CD14-positive monocyte (primary cell): ENCODE results near the gene CYP2A6. TPM values are rescaled to one million over a fixed set of nuclear protein-coding genes. Genes with fewer than 3 reads are reported as not detected.
"Not testable (repeated sequence)": the region's sequence is repeated elsewhere in the genome, so short reads cannot be mapped to it uniquely, and the experiment has no call there.

Experiments
- DNase-seq, 3 donors: peaks; one replicate each; pipeline ENCODE4 v3.0.0-alpha.2; 2011 to 2022
- H2AFZ ChIP-seq: 2 replicates; pipeline ENCODE4 v1.6.0; 2012; ENCODE audit warnings: mild to moderate bottlenecking, low read depth, low read length, inconsistent platforms; ENCODE audit not compliant: insufficient read depth, poor library complexity, severe bottlenecking
- H3K27ac ChIP-seq, 2 donors: 1 replicate in 1 of 2; 2 replicates in 1 of 2; pipeline ENCODE4 v1.5.1; 2012 to 2013; ENCODE audit warnings: low read length in 2 of 2, control low read depth in 1 of 2, inconsistent platforms in 1 of 2, low read depth in 1 of 2, mild to moderate bottlenecking in 1 of 2
- H3K27me3 ChIP-seq, 2 donors: one replicate each; pipeline versions ENCODE4 v1.6.0 to v1.6.1; 2011 to 2013; ENCODE audit warnings: low read length in 2 of 2; ENCODE audit not compliant: control insufficient read depth in 2 of 2, insufficient read depth in 2 of 2
- H3K36me3 ChIP-seq, 2 donors: replicated peaks in 1 of 2; 1 replicate in 1 of 2; 2 replicates in 1 of 2; pipeline versions ENCODE4 v1.5.1 to v1.6.1; 2012 to 2013; ENCODE audit warnings: low read length in 2 of 2, control low read depth in 1 of 2, inconsistent platforms in 1 of 2, mild to moderate bottlenecking in 1 of 2; ENCODE audit not compliant: insufficient read depth in 2 of 2, control insufficient read depth in 1 of 2
- H3K4me1 ChIP-seq, 2 donors: 1 replicate in 1 of 2; 2 replicates in 1 of 2; pipeline versions ENCODE4 v1.5.1 to v1.6.1; 2012 to 2013; ENCODE audit warnings: low read length in 2 of 2, control low read depth in 1 of 2, inconsistent platforms in 1 of 2, mild to moderate bottlenecking in 1 of 2, moderate library complexity in 1 of 2; ENCODE audit not compliant: insufficient read depth in 2 of 2, control insufficient read depth in 1 of 2
- H3K4me2 ChIP-seq: replicated peaks from 2 replicates; pipeline ENCODE3; 2012; ENCODE audit warnings: low read length, moderate library complexity, mild to moderate bottlenecking; ENCODE audit not compliant: poor library complexity, severe bottlenecking; ENCODE audit errors: extremely low read depth
- H3K4me3 ChIP-seq, 3 experiments: fragments of 200-600 bp in 1 of 3; sonication (generic) in 1 of 3; replicated peaks in 1 of 3; 1 replicate in 2 of 3; 2 replicates in 1 of 3; pipeline ENCODE4 v1.5.1; 2011 to 2013; ENCODE audit warnings: low read length in 3 of 3, mild to moderate bottlenecking in 3 of 3, control low read depth in 2 of 3, low read depth in 2 of 3, inconsistent platforms in 1 of 3, moderate library complexity in 1 of 3
- H3K79me2 ChIP-seq: 2 replicates; pipeline ENCODE4 v1.6.0; 2012; ENCODE audit warnings: mild to moderate bottlenecking, control low read depth, inconsistent platforms, low read length, moderate library complexity; ENCODE audit not compliant: insufficient read depth
- H3K9ac ChIP-seq: 2 replicates; pipeline ENCODE4 v1.6.0; 2017; ENCODE audit warnings: low read length, mild to moderate bottlenecking; ENCODE audit not compliant: insufficient read depth, poor library complexity, severe bottlenecking
- H3K9me3 ChIP-seq, 2 donors: replicated peaks in 1 of 2; 1 replicate in 1 of 2; 2 replicates in 1 of 2; pipeline versions ENCODE4 v1.5.1 to v1.6.1; 2012 to 2013; ENCODE audit warnings: low read length in 2 of 2, control low read depth in 1 of 2; ENCODE audit not compliant: control insufficient read depth in 1 of 2, insufficient read depth in 1 of 2
- H4K20me1 ChIP-seq: 2 replicates; pipeline ENCODE4 v1.6.0; 2012; ENCODE audit warnings: mild to moderate bottlenecking, low read length, control low read depth, moderate library complexity; ENCODE audit not compliant: insufficient read depth
- H3K27ac Mint-ChIP-seq, 7 donors: one replicate each; pipeline ENCODE4 v1.8.0; 2020; ENCODE audit warnings: mild to moderate bottlenecking in 7 of 7, mixed read lengths in 7 of 7, moderate library complexity in 6 of 7, inconsistent platforms in 2 of 7
- H3K27me3 Mint-ChIP-seq, 3 donors: one replicate each; pipeline ENCODE4 v1.8.0; 2021 to 2022; ENCODE audit warnings: low read depth in 3 of 3, mild to moderate bottlenecking in 3 of 3, mixed read lengths in 3 of 3, moderate library complexity in 3 of 3, inconsistent platforms in 1 of 3
- H3K36me3 Mint-ChIP-seq, 2 donors: one replicate each; pipeline ENCODE4 v1.8.0; 2020; ENCODE audit warnings: mixed read lengths in 2 of 2, inconsistent platforms in 1 of 2, mild to moderate bottlenecking in 1 of 2
- H3K4me1 Mint-ChIP-seq: one replicate; pipeline ENCODE4 v1.8.0; 2020; ENCODE audit warnings: mild to moderate bottlenecking, mixed read lengths
- H3K4me3 Mint-ChIP-seq, 2 donors: one replicate each; pipeline ENCODE4 v1.8.0; 2020; ENCODE audit warnings: mild to moderate bottlenecking in 2 of 2, mixed read lengths in 2 of 2, moderate library complexity in 1 of 2
- H3K9me3 Mint-ChIP-seq, 7 donors: one replicate each; pipeline ENCODE4 v1.8.0; 2020 to 2022; ENCODE audit warnings: mixed read lengths in 7 of 7, mild to moderate bottlenecking in 6 of 7, moderate library complexity in 6 of 7, inconsistent platforms in 2 of 7
- CTCF ChIP-seq: fragments of 200-600 bp; IDR thresholded peaks from one replicate; pipeline ENCODE4 v1.8.0; 2022; ENCODE audit warnings: antibody characterized with exemption, mild to moderate bottlenecking
- WGBS: methylation state at CpG from one replicate; pipeline ENCODE4 v1.1.5; 2013; ENCODE audit warnings: missing lambda C conversion rate; ENCODE audit not compliant: insufficient coverage; 5-methylcytosine and 5-hydroxymethylcytosine counted together
- intact Hi-C, 2 donors: fragments of 100-400 bp; cut with micrococcal nuclease; formaldehyde crosslinking; loops; one replicate each; pipeline versions ENCODE4 v1.15.0 to v1.15.1; 2023
- polyA plus RNA-seq, 3 donors: library from polyadenylated mRNA; depleted of rRNA in 1 of 3; unstranded in 2 of 3; stranded (reverse) in 1 of 3; fragments of 300-500 nt in 2 of 3; fragments of >200 nt in 1 of 3; fragmentation: Illumina TruSeq in 2 of 3; gene quantifications; 1 replicate in 2 of 3; 2 replicates in 1 of 3; pipeline ENCODE4 v1.2.3, GENCODE V29; 2012 to 2021

The CYP2A6 gene
- polyA plus RNA-seq, 3 donors, result not detected

GRCh38 chr19:40813182-40813581 lies 37.1 kb downstream of the CYP2A6 start:
- peaks cover 19% of the 10 kb centered on the region for H4K20me1 ChIP-seq
- H3K27ac ChIP-seq, result no peak overlapping the region
- H3K36me3 Mint-ChIP-seq, result peaks cover 13 to 19% of the 10 kb centered on the region in 2 donors
- H3K9ac ChIP-seq, result no peak overlapping the region
- intact Hi-C loops, result loop anchor here (5.0 kb wide), 2 partner anchors 36 to 319 kb away; partner anchors contain the start of genes MIA (in 1 of the 2) and RAB4B (in 1 of the 2)
- H3K4me1 ChIP-seq, result peaks cover 26 to 35% of the 10 kb centered on the region in 2 donors
- peaks cover 10 to 31% (median 25%) of the 10 kb centered on the region in 3 donors for H3K27me3 Mint-ChIP-seq
- peaks cover 0 to 1% (median 0%) of the 10 kb centered on the region in 7 donors for H3K9me3 Mint-ChIP-seq
- peaks cover 45% of the 10 kb centered on the region for H3K4me1 Mint-ChIP-seq
- peaks cover 4% of the 10 kb centered on the region for H3K79me2 ChIP-seq
- WGBS, result no CpG with 5 or more reads among the region's 4 CpGs
- no peak for TF ChIP-seq CTCF
- no peak overlapping the region for H3K27ac Mint-ChIP-seq
- no peak overlapping the region for H3K4me2 ChIP-seq
- no peak overlapping the region for H2AFZ ChIP-seq
- H3K4me3 ChIP-seq, result no peak overlapping the region
- peaks cover 11 to 15% of the 10 kb centered on the region in 2 donors for H3K36me3 ChIP-seq
- H3K27me3 ChIP-seq, result peaks cover 0 to 5% of the 10 kb centered on the region in 2 donors
- no peak for DNase-seq
- no peaks in the 10 kb centered on the region for H3K9me3 ChIP-seq
- peak overlapping the region in 1 of 2 donors; percentile 15 for H3K4me3 Mint-ChIP-seq

- not testable (repeated sequence) for H3K4me2 ChIP-seq, DNase-seq, H3K27ac Mint-ChIP-seq, H3K9ac ChIP-seq, H3K9me3 Mint-ChIP-seq, H2AFZ ChIP-seq, H3K79me2 ChIP-seq, H3K27ac ChIP-seq, H3K4me3 ChIP-seq, H3K9me3 ChIP-seq, H3K27me3 ChIP-seq
- intact Hi-C loops, result loop anchor here (5.0 kb wide), 2 partner anchors 35 to 320 kb away; partner anchors contain the start of genes MIA (in 1 of the 2) and RAB4B (in 1 of the 2)
- peaks cover 25% of the 10 kb centered on the region for H4K20me1 ChIP-seq
- H3K4me3 Mint-ChIP-seq, result peak overlapping the region; percentile 89 to 95
- peaks cover 17 to 21% of the 10 kb centered on the region in 2 donors for H3K36me3 ChIP-seq
- H3K4me1 Mint-ChIP-seq, result peaks cover 45% of the 10 kb centered on the region
- 96% methylated on average over 6 of the region's 7 CpGs for WGBS
- H3K27me3 Mint-ChIP-seq, result peaks cover 10 to 30% (median 22%) of the 10 kb centered on the region in 3 donors
- H3K4me1 ChIP-seq, result peaks cover 24 to 31% of the 10 kb centered on the region in 2 donors
- peaks cover 19 to 25% of the 10 kb centered on the region in 2 donors for H3K36me3 Mint-ChIP-seq
These were observed 37.7 kb downstream of the CYP2A6 start for GRCh38 chr19:40812571-40812970.
